HG03280 (cell line): ENCODE results near the gene ZBTB20.

ENCODE experiments used
- ATAC-seq: cut with Tn5 transposase; IDR thresholded peaks from one replicate; pipeline ENCODE4 v1.9.1; 2021; ENCODE audit warnings: mild to moderate bottlenecking, moderate library complexity; ENCODE audit not compliant: unreplicated experiment

The ZBTB20 gene

DNA sequence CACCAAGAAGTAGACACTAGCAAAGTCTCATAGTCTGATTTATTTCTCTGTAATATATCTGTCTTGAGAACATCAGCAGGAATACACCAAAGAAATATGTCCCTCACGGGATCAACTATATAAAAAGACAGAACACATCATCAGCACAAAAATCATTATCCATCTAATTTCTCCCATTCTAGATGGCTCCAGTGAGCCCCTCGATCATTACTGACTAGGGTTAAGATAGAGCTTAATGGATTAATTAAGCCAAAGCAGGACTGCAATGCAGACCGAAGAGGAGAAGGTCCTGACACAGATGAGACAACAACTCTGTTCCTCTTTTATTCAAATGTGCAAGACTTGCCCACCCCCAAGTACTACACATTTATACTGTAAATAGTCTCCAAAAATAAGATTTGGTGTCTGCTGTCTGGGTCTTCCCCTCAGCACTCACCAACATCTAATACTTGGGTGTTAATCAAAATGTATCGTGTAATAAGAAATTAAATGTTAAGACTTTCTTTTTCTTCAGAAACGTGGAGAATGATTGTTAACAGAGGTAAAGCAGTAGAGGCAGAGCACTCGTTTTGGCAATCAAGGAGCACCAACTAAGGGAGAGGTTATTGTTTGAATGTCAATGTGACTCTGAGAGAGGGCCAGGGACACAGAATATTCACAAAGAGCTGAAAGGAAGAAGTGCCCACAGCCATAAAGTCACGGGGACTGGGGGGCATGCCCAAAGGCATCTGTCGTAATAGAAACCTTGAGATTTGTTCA lies 719.6 kb downstream of the ZBTB20 start:
- peak; percentile 14 for ATAC-seq

DNA sequence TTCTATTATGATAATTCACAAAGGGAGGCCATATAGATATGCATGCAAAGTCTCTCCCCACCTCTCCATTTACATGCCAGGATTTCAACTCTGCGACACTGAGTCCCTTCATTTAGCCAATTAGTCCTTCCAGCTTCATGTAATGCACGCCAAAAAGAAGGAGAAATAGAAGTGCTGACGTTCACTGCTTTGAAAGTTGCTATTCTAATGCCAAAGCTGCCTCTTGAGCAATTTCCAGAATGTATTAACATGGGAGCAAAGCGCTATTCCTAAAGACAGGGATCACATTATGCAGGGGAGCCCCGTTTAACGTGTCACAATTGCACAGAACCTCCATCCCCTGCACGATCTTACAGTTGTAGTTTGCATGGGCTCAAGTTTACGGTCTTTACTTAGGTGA lies 722.8 kb downstream of the ZBTB20 start:
- ATAC-seq = no peak

DNA sequence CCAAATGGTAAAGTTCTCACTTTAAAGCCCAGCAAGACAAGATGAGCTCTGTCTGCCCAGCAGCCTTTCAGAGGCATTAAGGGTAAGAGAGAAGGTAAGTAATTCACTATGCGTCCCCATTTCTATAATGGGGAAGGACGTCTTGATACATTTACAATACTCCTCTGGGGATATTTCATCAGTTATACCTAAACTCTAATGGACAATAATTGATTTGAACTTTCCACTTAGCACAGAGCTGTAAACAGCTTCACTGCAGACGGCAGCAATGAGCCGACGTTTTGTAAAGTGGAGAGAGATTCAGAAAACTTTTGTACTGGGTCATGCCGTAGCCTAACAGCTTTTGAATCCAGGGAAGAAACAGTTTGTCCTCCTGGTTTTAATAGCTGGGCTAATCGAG lies 725.9 kb downstream of the ZBTB20 start:
- ATAC-seq = no peak

DNA sequence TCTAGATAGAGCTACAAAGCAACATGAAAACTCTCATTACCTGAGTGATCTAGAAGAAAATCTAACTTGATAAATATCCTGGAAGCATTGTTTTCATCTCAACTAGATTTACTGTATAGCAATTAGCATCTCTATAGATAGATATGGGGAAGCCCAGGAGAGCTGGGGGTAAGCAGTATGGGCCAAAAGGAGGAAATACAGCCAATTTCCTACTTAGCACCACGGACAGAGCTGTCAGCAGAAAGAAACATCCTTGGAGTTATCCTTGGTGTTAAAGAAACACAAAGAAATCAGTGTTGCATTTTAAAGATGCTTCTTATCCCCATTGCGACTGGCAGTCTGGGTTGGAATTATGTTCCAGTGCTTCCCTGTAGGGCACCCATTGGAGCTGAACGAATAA lies 727.0 kb downstream of the ZBTB20 start:
- ATAC-seq = no peak

DNA sequence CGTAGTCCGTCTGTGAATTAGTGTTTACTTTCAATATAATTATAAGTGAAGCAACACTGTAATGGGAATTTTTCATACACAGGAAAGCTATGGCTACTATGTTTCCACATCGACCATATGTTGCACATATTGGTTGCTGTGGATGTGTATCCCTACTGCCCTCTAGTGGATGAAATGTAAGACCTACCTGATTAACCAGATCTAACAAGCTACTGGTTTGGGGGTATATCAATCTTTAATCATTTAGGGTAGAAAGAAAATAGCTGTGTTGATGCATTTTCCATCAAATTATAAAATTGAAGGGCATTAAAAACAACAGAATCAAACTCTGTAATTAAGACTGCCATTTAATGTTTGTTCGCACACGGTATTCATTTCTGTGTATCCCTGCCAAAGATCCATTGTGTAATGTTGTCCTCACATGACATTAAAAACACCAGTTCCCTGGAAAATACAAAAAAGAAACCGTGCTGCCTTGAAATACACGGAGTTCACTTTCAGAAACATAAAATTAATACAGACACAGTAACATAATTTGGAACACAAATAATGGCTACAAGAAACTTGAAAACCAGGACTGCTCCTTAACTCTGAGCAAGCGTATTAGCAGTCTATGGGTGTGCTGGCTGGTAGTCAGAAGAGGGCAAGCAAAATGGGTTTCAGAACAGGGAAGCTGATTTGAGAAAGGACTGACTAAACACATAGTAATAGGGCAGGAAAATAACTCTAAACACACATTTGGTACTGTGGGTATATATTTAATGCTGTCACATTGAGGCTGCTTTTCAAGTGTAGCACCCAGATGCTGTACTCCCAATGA lies 728.2 kb downstream of the ZBTB20 start:
- peak; percentile 67 for ATAC-seq

DNA sequence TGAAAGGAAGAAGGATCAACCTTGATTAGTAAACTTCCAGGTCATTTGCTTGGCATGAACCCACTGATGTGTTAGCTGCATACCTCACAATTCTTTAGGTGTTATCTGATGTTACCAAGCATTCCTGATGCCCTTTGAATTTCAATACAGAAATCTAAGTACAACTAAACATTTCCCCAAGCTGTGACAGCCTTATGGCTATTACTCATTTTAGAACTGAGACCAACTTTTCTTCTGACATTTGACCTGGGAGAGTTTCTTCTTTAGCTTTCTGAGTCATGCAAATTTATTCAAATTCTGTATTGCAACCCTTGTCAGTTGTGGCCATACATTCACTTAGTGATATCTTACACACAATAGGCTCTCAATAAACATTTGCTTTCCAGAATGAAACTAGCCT lies 729.0 kb downstream of the ZBTB20 start:
- ATAC-seq = peak; percentile 83

DNA sequence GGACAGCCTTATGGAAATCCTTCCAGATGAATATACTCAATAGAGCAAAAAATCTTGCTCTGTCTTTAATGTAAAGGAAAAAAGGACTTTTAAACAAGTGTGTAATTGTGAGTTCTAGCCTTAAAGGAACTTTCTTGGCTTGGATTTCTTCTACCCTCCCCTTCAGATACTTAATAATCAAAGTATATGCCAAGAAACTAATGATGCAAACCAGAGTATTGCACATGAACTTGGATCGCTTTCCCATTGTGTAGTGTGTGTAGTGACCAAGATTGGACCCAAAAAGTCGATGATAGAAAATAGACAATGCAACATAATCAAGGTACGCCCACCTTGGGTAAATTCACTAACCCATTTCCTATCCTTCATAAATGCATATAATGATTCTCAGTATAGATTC lies 729.4 kb downstream of the ZBTB20 start:
- ATAC-seq = peak; percentile 20

DNA sequence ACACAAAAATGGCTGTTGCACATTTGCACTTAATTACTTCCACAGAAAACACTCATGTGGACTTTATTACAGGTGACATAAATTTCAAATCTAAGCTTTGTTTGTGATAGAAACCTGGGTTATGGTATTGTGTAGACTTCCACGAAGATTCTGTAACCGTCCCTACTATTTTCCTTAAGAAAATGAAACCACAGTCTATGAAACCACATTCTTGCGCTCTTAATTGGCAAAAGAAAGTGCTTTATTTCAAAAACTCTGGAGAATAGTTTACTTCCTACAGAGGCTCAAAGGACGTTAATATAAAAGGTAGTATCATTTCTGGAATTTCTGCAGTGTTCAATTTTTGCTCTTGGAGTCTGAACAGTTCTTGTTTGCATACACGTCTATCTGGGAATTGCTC lies 729.8 kb downstream of the ZBTB20 start:
- ATAC-seq = no peak

DNA sequence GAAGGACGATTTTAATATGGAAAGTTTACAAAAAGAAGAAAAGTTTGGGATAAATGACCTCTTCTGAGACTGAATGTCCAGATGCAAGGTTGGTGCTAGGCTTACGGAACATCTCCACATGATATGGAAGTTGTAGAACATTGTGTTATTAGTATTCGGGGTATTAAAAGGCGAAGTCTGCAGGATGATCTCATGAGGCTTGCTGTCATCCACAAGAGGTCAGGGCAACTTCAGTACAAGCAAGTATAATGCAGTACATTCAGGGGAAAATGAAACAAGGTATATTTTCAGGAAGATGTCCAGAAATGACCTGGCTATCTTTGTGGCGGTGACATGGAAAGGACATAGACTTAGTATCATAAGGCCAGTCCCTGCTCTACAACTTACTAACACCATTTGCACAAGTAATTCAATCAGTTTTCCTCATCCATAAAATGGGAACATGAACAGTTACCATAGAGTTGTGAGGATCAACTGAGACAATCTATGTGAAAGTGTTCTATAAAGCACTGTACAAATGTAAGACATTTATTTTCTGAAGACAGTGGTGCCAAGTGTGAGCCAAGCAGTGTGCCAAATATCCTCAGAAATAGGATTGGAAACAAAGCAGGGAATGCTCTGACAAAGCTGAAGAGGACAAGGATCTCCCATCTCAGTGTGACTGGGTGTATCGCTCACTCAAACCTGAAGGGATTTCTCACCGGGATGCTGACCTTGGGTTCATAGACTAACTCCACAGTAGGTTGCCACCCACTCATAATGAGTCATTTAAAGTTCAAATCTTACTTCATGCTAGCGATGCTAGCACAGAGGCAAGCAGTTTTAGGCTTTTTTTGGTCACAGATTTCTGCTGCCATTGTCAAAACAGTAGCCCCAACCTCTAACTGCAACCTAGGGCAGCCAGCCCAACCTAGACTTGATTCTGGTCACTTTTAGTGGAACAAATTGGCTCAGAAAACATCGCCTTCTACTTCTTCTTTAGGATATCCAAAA lies 735.0 kb downstream of the ZBTB20 start:
- ATAC-seq = peak; percentile 65

DNA sequence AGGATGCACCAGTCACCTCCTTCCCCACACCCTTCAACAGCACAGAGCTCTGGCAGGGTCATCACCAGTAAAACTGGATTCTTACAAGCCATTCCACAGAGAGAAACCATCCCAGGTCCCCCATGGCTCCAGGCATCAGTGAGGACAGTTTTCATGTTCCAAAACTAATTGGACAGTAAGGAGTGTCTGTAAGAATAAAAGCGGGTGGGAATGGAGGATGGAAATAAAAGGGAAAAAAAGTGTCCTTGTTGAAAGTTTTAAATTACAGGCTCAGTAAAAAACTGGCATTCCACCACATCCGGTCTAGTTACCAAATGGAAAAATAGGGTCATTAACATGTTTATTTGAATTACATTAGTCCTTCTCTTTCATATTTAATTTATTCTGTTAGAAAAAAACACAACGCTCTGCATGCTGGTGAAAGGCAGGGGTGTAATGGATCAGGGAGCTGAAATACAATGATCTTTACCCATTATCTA lies 735.9 kb downstream of the ZBTB20 start:
- no peak for ATAC-seq

DNA sequence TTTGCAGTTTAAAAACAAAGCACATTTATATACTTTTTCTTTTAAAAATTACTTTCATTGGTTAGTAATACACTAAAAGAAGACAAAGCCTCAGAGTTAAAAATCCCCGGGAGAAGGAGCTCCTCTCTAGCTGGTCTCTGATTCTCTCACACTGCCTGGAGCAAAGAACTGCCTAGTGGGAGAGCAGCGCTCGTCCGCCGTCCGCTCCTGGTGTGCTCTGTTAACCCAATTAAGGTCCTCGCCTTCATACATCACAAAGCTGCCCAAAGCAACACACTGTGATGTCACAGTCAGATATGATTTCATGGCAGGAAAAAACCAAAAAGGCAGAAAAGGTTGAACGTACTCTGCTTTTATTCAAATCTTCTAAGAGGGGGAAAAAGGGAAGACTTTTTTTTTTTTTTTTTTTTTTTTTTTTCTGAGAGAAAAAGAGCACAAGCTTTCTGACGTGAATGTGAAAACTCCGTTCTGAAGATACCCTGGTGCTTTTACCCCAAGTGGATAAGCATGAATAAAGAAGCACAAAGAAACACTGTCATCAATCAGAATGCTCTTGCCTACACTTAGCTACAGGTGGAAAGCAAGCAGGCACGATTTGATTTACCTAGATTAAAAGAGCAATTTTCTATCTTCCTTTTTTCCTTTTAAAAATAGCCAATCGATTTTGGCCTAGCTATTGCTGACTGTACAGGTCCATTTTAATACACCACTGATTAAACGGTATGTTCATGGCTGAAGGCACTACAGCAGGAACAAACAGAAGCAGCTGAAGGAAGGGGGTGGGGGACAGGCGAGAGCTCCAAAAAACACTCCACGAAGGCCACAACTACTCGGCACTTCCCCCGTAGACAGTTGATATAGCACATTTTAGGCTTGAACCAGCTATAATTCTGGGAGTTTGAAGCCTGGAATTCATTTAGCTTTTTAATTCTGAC lies 738.1 kb downstream of the ZBTB20 start:
- no peak for ATAC-seq

DNA sequence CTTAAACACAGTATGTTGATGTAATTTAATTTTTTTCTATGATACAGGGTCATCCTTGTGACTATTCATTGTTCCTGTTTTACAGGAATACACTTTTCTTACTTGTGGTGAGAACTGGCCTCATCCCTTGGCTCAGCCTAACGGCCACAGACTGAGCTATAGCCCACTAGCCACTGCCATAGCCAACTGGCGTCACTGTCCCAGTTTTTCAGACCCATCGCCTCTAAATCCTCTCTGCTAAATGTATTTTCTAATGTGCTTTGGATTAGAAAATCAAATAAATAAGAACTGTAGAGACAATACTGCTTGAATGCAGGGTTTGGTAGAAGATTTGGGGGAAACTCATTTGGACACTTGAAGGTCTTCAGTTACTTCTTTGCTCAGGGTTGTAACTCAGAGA lies 740.2 kb downstream of the ZBTB20 start:
- ATAC-seq = no peak

DNA sequence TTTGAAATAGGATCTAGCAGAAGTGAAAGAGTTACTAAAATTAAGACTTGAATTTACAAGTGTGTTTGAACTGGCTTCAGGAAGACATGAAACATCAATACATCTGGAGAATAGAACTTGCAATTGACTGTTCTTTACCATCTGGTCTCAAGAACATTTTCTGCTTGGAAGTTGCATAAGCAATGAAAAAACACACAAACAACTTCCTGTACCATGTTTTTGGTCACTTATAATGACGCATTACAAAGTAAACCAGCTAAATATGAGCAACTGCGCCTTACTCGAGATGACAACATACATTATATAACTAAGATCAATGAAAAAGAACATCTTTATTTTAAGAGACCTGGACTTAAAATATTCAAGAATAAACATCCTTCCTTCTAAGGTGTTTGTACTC lies 740.8 kb downstream of the ZBTB20 start:
- no peak for ATAC-seq

DNA sequence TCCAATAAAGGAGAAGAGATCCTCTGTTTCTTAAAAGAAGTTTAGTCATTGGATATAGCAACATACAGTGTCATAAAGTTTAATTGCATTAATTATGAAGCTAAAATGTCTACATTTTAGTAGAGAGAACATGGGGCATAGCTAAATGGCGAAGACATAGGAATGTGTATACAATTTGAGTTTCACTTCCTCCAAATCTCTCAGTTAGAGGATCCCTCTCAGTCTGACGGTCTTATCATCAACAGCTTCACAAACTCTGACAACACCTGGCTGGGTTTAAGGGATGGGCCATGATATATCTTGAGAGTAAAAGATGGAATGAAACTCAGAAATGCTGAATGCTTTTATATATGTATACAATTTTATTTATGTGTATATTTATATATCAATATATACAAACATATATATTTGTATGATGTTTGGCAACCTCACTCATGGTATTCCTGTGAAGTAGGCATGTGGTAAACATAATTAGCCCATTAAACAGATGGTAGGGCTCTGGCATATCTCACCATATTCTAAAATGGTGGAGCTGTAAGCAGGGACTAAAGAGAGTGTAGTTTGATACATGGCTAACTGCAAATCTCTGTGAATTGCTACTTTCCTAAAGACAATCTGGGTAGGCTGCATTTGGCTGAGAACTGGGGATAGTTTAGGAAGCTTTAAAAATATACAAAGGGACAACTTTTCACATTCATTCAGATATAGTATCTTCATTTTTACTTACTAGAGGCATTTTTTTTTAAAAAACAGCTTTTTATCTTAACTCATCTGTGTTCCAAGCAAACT lies 741.7 kb downstream of the ZBTB20 start:
- ATAC-seq = no peak

DNA sequence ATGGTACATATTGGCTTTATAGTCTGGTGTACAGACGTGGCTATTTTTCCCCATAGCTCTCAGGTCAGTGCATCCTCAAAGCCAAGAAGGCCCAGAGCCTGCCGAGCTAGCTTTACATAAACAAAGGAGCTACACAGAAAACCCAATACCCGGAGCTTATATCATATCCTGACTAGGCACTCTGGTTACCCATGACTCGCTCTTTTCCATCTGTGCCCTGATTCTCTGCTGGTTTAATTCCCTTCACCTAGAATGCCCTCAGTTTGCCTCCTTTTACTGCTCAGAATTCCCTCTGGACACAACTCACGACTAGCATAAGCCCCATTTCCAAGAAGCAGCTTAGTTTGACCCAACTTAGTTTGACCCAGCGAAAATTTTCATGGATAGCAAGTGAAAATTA lies 742.5 kb downstream of the ZBTB20 start:
- ATAC-seq = no peak

DNA sequence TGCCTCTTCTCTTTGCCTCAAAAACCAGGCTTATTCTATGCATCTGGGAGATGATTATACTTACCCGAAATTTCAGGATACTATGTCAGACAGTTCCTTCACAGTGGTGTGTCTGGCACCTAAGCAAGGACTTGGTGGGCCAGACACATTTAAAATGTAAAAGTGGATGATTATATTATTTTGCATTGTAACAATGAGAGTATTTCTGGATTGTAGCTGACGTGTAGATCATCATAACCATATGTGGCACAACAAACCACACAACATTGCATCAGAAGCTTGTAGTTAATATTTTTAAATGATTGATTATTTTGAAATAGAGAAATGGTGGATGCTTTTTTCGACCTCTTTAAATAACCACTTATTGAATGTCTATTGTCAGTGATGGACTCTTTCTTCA lies 744.2 kb downstream of the ZBTB20 start:
- ATAC-seq = no peak

DNA sequence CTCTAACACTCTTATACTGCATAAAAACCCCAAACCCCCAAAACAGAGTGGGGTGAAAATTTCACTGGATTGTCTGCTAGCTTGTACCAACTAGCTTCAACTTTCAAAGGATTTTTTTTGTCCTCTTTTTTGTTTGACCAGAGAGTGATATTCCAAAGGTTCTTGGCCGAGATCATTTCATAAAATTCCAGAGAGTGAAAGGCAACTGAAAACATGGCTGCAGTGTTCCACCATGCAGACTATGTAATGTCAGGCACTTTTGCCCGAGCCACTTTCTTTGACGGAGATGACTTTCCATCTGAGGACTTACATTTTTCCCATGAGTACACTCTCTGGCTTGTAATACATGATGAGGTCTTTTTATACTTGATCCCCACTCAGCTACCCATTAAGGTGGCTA lies 745.7 kb downstream of the ZBTB20 start:
- no peak for ATAC-seq

DNA sequence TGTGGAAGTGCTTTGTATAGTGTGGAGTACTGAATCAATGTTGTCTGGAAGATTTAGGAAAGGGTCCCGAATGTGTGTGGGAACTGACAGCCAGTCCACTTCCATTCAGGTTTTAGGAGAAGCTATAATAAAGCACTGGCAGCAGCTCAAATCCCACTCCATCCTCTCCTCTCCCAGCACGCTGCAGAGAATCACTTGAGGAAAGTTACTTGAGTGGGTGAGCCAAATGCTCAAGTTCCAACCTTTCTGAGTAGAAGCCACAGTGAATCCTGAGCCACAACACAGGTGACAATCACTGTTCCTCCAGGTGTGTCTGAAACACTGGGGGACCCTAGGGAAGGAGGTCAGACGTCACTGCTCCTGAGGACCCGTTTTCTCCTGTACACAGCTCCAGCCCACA lies 746.7 kb downstream of the ZBTB20 start:
- ATAC-seq = no peak

DNA sequence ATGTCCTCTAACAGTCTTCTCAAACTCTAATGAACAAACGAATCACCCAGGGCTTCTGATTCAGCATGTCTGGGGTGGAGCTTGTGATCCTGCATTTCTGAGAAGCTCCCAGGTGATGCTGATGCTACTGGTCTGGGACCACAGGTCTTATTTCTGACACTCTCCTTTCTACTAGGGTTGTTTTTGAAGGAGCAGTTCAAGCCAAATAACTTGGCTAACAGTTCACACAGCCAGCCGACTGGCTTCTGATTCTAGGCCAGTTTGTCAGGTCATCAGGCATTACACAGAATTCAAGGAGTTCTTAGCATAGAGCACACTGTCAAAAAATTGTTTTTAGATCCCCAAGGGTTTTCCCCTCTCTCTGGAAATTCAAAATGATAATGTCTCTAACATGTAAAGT lies 752.5 kb downstream of the ZBTB20 start:
- ATAC-seq = no peak
